OCI-LY3 (cell line): Measurements from ENCODE around the gene ZKSCAN1.
A peak's percentile ranks its signal among the peaks of the same experiment; 100 is the strongest.

Experiments
- H2AFZ ChIP-seq: fragments of 200-600, 300-600 bp; shearing (Covaris generic); 2 replicates; pipeline ENCODE4 v1.6.0; 2014; ENCODE audit warnings: antibody characterized with exemption, low read depth, low read length
- H3K27ac ChIP-seq: fragments of 200-600, 300-600 bp; sonication (generic); 2 replicates; pipeline ENCODE4 v1.5.1; 2014; ENCODE audit warnings: mild to moderate bottlenecking, low read length, moderate library complexity, mixed read lengths
- H3K27me3 ChIP-seq: fragments of 200-600, 300-600 bp; sonication (generic); 2 replicates; pipeline ENCODE4 v1.6.1; 2014; ENCODE audit warnings: low read depth, low read length, mixed read lengths
- H3K36me3 ChIP-seq: fragments of 200-600, 300-600 bp; sonication (generic); replicated peaks from 2 replicates; pipeline ENCODE3; 2014; ENCODE audit warnings: low read depth, low read length, mixed read lengths
- H3K4me1 ChIP-seq: fragments of 300-600, 200-600 bp; sonication (generic); 2 replicates; pipeline ENCODE4 v1.6.1; 2014; ENCODE audit warnings: low read length, mixed read lengths
- H3K4me2 ChIP-seq: fragments of 200-600, 300-600 bp; sonication (generic); 2 replicates; pipeline ENCODE4 v1.6.1; 2014; ENCODE audit warnings: low read length, mixed read lengths
- H3K4me3 ChIP-seq: fragments of 300-600, 200-600 bp; sonication (generic); 2 replicates; pipeline ENCODE4 v1.5.1; 2014; ENCODE audit warnings: antibody characterized with exemption, mild to moderate bottlenecking, low read length, moderate library complexity
- H3K79me2 ChIP-seq: fragments of 300-600, 200-600 bp; shearing (Covaris generic); 2 replicates; pipeline ENCODE4 v1.6.1; 2014; ENCODE audit warnings: mild to moderate bottlenecking, low read length, mixed read lengths
- H3K9ac ChIP-seq: fragments of 300-600, 200-600 bp; shearing (Covaris generic); 2 replicates; pipeline ENCODE4 v1.6.0; 2014; ENCODE audit warnings: mild to moderate bottlenecking, low read length, moderate library complexity
- H3K9me3 ChIP-seq: fragments of 200-600, 300-600 bp; shearing (Covaris generic); 2 replicates; pipeline ENCODE4 v1.6.1; 2014; ENCODE audit warnings: low read length, mixed read lengths; ENCODE audit not compliant: insufficient read depth
- H4K20me1 ChIP-seq: fragments of 200-600, 300-600 bp; sonication (generic); 2 replicates; pipeline ENCODE4 v1.6.1; 2016; ENCODE audit warnings: low read length, mixed read lengths; ENCODE audit not compliant: insufficient read depth
- CTCF ChIP-seq: fragments of 200-600, 300-600 bp; sonication (generic); IDR thresholded peaks from 2 replicates; pipeline ENCODE4 v1.5.1; 2014; ENCODE audit warnings: antibody characterized with exemption, low read length, low read depth
- EZH2phosphoT487 ChIP-seq: fragments of 200-600 bp; shearing (Covaris generic); IDR thresholded peaks from 2 replicates; pipeline ENCODE4 v1.6.1; 2018; ENCODE audit warnings: antibody characterized with exemption, mixed run types, low read depth

ZKSCAN1 gene

GRCh38 chr7:100057006-100057405 lies 41.6 kb downstream of the ZKSCAN1 start:
- Histone ChIP-seq H3K9me3 (no peaks in the 10 kb centered on the region), H3K4me3 (no peak overlapping the region), H3K4me1 (peaks cover 6% of the 10 kb centered on the region), H3K4me2 (no peak overlapping the region), H2AFZ (no peak overlapping the region), H3K27ac (no peak overlapping the region), H4K20me1 (no peaks in the 10 kb centered on the region), H3K79me2 (0 out of 2 replicates have a peak, but pooled peaks cover 3% of the 10 kb centered on the region), H3K27me3 (no peaks in the 10 kb centered on the region), H3K9ac (no peak overlapping the region), H3K36me3 (peaks cover 10% of the 10 kb centered on the region)
- TF ChIP-seq EZH2phosphoT487 (no peak), CTCF (no peak)

- no peaks in the 10 kb centered on the region for H4K20me1 ChIP-seq
- no peak overlapping the region for H3K4me3 ChIP-seq
- H2AFZ ChIP-seq = no peak overlapping the region
- peaks cover 10% of the 10 kb centered on the region for H3K36me3 ChIP-seq
- no peaks in the 10 kb centered on the region for H3K27me3 ChIP-seq
- H3K79me2 ChIP-seq = no peaks in the 10 kb centered on the region
- no peak overlapping the region for H3K4me2 ChIP-seq
- H3K27ac ChIP-seq = peak overlapping the region; percentile 21; the same call in 1 of the 2 replicates
- H3K4me1 ChIP-seq = peaks cover 6% of the 10 kb centered on the region
- no peaks in the 10 kb centered on the region for H3K9me3 ChIP-seq
- H3K9ac ChIP-seq = no peak overlapping the region
- TF ChIP-seq EZH2phosphoT487 (no peak), CTCF (no peak)
Observed at GRCh38 chr7:100059251-100059739, 43.9 kb downstream of the ZKSCAN1 start.

- peaks cover 6% of the 10 kb centered on the region for H3K4me1 ChIP-seq
- H3K9ac ChIP-seq = no peak overlapping the region
Observed at GRCh38 chr7:100061518-100062193, 46.3 kb downstream of the ZKSCAN1 start.

GRCh38 chr7:100063376-100063775 lies 48.0 kb downstream of the ZKSCAN1 start:
- H3K4me3 ChIP-seq = no peak overlapping the region
- H3K27ac ChIP-seq = no peak overlapping the region
- no peak overlapping the region for H2AFZ ChIP-seq
- H3K4me2 ChIP-seq = no peak overlapping the region
- no peak for TF ChIP-seq EZH2phosphoT487
- no peak for TF ChIP-seq CTCF
- no peak overlapping the region for H3K9ac ChIP-seq
- H3K79me2 ChIP-seq = no peaks in the 10 kb centered on the region
- H3K4me1 ChIP-seq = peaks cover 6% of the 10 kb centered on the region
- H3K36me3 ChIP-seq = peaks cover 21% of the 10 kb centered on the region
- no peaks in the 10 kb centered on the region for H3K9me3 ChIP-seq
- no peaks in the 10 kb centered on the region for H3K27me3 ChIP-seq
- H4K20me1 ChIP-seq = no peaks in the 10 kb centered on the region

More at GRCh38 chr7:100061518-100062193, 46.3 kb downstream of the ZKSCAN1 start:
- Histone ChIP-seq H3K4me3 (no peak overlapping the region), H3K27ac (no peak overlapping the region), H3K36me3 (peaks cover 18% of the 10 kb centered on the region), H3K79me2 (no peaks in the 10 kb centered on the region), H2AFZ (no peak overlapping the region), H3K9me3 (no peaks in the 10 kb centered on the region), H3K4me2 (no peak overlapping the region), H4K20me1 (no peaks in the 10 kb centered on the region), H3K27me3 (no peaks in the 10 kb centered on the region)
- TF ChIP-seq EZH2phosphoT487 (no peak), CTCF (no peak)
